Measurements from ENCODE around the gene COA6.
"Not testable (repeated sequence)": the region's sequence is repeated elsewhere in the genome, so short reads cannot be mapped to it uniquely, and the experiment has no call there.

Gene COA6

DNA sequence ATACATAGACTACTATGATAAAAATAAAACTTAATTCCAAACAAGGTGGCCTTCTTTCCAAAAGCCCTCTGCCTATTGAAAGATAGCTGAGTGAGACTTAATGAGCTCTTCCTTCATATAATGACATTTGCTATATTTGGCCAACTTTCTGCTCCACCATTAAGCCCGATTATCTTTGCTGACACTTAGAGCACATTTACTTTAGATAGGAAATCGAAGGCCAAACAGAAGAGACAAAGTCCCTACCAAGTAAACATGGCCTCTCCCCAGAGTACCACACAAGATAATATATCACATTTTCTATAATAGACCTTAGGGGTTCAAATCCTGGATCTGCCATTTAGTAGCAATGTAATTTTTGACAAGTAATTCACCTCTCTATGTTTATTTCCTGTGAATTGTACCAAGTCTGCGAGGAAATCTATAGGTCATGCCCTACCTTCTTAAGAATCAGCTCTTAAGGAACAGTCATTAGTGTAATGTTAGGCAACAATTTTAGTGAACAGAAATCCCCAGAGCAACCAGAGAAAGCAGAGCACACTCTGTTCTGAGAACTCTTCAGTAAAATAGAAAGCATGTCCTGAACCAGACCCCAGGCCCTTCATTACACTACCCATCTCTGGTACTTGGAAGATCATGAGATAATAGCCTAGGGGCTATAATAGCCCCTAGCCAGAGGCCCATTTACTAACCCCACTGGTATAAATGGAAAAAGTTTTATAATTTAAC lies 17.3 kb upstream of the COA6 start:
- TF ChIP-seq ZNF274 (IDR thresholded peaks at IDR 0.05; ENCODE audit: low read depth, low read length) = no peak
- H3K4me3 ChIP-seq (ENCODE audit: low read length) = no peak overlapping the region

- H3K4me3 ChIP-seq (ENCODE audit: low read length) = peak overlapping the region; percentile 54
These were observed 16.5 kb upstream of the COA6 start for GRCh38 chr1:234356615-234357269.

DNA sequence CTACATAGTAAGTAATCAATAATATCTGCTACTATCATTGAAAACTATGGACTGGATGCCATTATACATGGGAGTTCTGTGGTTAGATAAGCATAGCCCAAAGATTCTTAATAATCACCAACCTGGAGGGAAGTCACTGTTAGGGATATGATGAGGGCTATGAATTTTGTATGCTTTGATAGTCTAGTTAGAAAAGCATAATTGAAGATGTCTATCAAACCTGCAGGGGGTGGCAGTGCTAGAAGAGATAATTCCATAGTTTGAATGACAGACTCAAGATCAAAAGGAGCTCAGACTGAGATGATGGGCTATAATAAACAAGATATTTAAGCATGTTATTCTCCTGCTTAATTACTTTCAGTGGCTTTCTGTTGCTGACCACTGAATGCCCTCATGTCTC lies 15.4 kb upstream of the COA6 start:
- no peak for TF ChIP-seq ZNF274 (IDR thresholded peaks at IDR 0.05; ENCODE audit: low read depth, low read length)
- no peak overlapping the region for H3K4me3 ChIP-seq (ENCODE audit: low read length)

DNA sequence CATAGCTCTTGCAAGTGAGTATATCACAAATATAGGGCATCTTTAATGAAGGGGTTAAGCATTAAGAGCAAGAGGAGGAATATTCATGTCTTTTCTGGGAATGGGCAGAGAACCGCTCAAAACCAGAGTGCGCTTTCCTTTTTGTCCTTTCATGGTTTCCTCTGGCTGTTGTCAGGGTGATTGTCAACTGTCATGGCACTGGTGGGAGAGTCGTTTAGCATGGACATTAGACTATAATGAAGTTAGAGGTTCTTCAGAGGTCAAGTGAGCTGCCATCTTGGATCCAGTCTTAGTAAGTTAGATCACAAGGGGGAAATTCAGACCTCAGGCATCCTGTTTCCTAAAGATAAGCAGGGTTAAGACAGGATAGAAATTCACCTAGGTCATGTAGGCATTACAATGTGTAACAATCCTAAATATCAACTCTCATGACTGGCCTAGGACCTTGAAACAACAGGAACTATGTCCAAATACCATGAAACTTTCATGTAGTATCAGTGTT lies 12.1 kb upstream of the COA6 start:
- H3K4me3 ChIP-seq (ENCODE audit: low read length) = no peak overlapping the region
- TF ChIP-seq ZNF274 (IDR thresholded peaks at IDR 0.05; ENCODE audit: low read depth, low read length) = no peak

- no peak overlapping the region for H3K4me3 ChIP-seq (ENCODE audit: low read length)
- TF ChIP-seq ZNF274 (IDR thresholded peaks at IDR 0.05; ENCODE audit: low read depth, low read length) = no peak
These were observed 10.7 kb upstream of the COA6 start for GRCh38 chr1:234362558-234362957.

DNA sequence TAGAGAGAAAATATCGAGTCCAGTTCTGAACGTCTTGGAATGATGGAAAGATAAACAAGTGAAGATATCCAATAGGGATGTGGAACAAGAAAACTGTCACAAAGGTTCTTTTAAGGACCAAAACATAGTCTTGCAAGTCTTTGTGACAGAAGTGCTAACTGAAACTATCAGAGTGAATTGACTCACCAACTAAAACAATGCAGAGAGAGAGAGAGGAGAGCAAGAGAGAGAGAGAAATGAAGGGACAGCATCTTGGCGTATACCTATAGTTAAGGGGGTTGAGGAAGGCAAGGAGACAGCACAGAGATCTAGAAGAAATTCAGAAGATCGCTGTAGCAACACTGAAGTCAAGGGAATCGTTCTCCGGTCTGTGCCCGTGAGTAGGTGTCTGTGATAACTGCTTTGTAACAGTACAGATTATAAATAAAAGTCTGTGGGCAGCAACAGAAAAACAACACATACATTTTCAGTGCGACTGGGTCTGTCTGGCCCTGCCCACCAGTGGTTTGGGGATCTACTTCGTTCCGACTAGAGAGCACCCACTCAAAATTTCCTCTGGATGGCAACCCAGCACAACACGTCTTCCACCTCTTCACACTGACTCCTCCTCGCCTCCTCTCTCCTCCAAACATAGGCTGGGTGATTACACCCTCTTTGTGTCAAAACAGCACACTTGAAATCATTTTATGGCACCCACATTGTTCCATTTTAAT lies 4.8 kb upstream of the COA6 start:
- no peak for TF ChIP-seq ZNF274 (IDR thresholded peaks at IDR 0.05; ENCODE audit: low read depth, low read length)
- H3K4me3 ChIP-seq (ENCODE audit: low read length) = no peak overlapping the region

DNA sequence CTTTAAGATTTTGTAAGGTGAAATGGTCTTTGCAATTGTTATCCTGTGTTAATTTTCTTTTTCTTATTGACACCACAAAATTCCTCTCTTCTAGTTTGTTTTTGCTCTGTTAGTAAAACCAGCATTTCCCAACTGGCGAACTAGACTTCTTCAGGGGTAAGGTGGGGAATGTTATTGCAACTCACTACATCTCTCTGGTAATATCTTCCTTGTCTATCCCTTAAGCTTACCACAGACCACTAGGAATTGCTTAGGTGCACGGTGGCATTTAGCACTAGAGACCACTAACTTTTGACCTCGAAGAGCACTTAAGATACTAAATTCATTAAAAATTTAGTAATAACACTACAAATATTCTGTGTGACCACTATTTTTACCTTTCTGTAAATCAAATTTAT lies 4.2 kb upstream of the COA6 start:
- no peak for TF ChIP-seq ZNF274 (IDR thresholded peaks at IDR 0.05; ENCODE audit: low read depth, low read length)
- H3K4me3 ChIP-seq (ENCODE audit: low read length) = no peak overlapping the region

DNA sequence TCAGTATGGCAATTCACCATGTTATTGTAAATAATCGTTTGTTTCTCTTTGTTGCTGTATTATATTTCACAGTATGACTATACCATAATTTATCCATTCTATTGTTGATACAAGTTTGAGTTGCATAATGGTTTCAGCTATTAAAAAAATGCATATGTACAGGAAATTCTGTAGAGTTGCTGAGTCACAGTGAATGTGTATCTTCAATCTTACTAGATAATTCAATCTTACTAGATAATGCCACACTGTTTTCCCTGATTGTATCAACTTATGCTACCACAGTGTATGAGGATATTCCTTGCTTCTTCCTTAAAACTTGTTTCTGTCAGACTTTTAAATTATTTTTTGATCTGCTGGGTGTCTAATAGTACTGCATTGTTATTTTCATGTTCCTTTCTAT lies 3.5 kb upstream of the COA6 start:
- TF ChIP-seq ZNF274 (IDR thresholded peaks at IDR 0.05; ENCODE audit: low read depth, low read length) = no peak
- no peak overlapping the region for H3K4me3 ChIP-seq (ENCODE audit: low read length)

- TF ChIP-seq ZNF274 (IDR thresholded peaks at IDR 0.05; ENCODE audit: low read depth, low read length) = no peak
- no peak overlapping the region for H3K4me3 ChIP-seq (ENCODE audit: low read length)
These were observed 1.8 kb upstream of the COA6 start for GRCh38 chr1:234371414-234371813.

DNA sequence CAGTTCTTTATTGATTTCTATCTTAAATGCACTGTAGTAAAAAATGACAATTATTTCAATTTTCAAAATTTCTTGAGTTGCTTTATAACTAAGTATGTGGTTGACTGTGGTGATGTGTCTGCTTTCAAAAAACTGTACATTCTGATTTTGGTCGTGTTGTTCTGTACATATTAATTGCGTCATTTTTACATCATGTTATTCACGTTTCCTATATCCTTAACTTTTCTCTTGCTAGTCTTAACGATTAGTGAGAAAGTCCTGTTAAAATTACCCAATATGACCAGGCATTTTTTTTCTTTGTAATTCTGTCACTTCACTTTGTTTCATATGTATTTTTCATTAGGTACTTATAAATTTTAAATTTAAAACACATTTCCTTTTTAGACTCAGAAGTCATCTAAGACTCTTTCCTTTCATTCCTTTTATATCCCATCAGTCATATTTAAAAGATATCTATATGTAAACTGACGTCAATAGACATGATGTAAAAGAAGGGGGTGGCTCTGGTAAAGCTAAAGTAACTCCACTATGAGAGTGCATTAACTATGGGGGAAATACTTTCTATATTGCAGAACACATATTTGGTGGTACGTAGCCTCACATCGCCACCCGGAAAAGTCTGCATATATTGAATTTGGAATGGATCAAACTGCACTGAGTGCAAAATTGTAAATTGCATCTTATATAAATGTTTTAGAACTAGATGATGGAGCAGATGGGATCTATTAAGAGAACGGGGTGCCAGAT lies 1.1 kb upstream of the COA6 start:
- TF ChIP-seq ZNF274 (IDR thresholded peaks at IDR 0.05; ENCODE audit: low read depth, low read length) = no peak
- peak overlapping the region; percentile 93; the same call in 1 of the 2 replicates for H3K4me3 ChIP-seq (ENCODE audit: low read length)

GRCh38 chr1:234373959-234374254 lies 651 bp downstream of the COA6 start:
- H3K4me3 ChIP-seq (ENCODE audit: low read length) = peak overlapping the region; percentile 93
- TF ChIP-seq ZNF274 (IDR thresholded peaks at IDR 0.05; ENCODE audit: low read depth, low read length) = no peak

GRCh38 chr1:234375672-234376071 lies 2.4 kb downstream of the COA6 start:
- no peak overlapping the region for H3K4me3 ChIP-seq (ENCODE audit: low read length)
- no peak for TF ChIP-seq ZNF274 (IDR thresholded peaks at IDR 0.05; ENCODE audit: low read depth, low read length)

DNA sequence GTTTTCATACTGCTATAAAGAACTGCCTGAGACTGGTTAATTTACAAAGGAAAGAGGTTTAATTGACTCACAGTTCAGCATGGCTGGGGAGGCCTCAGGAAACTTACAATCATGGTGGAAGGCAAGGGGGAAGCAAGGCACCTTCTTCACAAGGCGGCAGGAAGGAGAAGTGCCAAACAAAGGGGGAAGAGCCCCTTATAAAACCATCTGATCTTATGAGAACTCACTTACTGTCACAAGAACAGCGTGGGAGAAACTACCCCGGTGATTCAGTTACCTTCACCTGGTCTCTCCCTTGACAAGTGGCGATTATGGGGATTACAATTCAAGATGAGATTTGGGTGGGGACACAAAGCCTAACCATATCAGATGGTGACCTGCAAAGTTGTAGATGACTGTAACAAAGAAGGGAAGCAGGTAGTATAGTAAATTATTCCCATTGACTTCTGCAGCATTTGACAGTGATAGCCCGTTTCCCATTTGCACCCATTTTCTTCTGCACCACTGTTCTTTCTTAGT lies 6.4 kb downstream of the COA6 start:
- not testable (repeated sequence) for H3K4me3 ChIP-seq (ENCODE audit: low read length)
